HepG2 (cell line): ENCODE measurements around the gene ACSS2. TPM values are rescaled to one million over a fixed set of nuclear protein-coding genes. Genes with fewer than 3 reads are reported as not detected.

Experiments used
- ASH2L ChIP-seq: fragments of 300-600, 200-600 bp; sonication (generic); IDR thresholded peaks from 2 replicates; pipeline ENCODE4 v1.7.0; 2017; ENCODE audit warnings: low read depth, mild to moderate bottlenecking, moderate library complexity, mixed read lengths, low read length; ENCODE audit not compliant: insufficient read length
- CEBPB ChIP-seq: IDR thresholded peaks from 2 replicates; pipeline ENCODE4 v1.6.1; 2011; ENCODE audit warnings: low read depth, low read length, improper control_type of control experiment, borderline replicate concordance
- CENPT ChIP-seq: sonication (generic); formaldehyde crosslinking; IDR thresholded peaks from 2 replicates; pipeline ENCODE4 v1.8.0; 2022; ENCODE audit warnings: low read depth, mild to moderate bottlenecking, moderate library complexity, missing genetic modification reagents
- HNRNPUL1 ChIP-seq: fragments of 200-400 bp; formaldehyde crosslinking; IDR thresholded peaks from 2 replicates; pipeline ENCODE4 v1.6.1; 2017; ENCODE audit warnings: low read depth, mild to moderate bottlenecking, low read length, moderate library complexity
- KDM5A ChIP-seq: fragments of 200-600 bp; sonication (generic); IDR thresholded peaks from 2 replicates; pipeline ENCODE4 v1.7.0; 2018; ENCODE audit warnings: antibody characterized with exemption, mild to moderate bottlenecking, low read length, borderline replicate concordance
- MXD4 ChIP-seq: IDR thresholded peaks from 2 replicates; pipeline ENCODE4 v1.6.1; 2016; ENCODE audit warnings: mild to moderate bottlenecking, missing biosample characterization, missing genetic modification reagents
- PRDM10 ChIP-seq: sonication (generic); formaldehyde crosslinking; IDR thresholded peaks from 2 replicates; pipeline ENCODE4 v1.4.0; 2020; ENCODE audit warnings: low read depth, missing genetic modification reagents
- SALL1 ChIP-seq: sonication (generic); formaldehyde crosslinking; IDR thresholded peaks from 2 replicates; pipeline ENCODE4 v1.8.0; 2022; ENCODE audit warnings: mild to moderate bottlenecking, missing genetic modification reagents
- SIX4 ChIP-seq: sonication (generic); formaldehyde crosslinking; IDR thresholded peaks from 2 replicates; pipeline ENCODE4 v1.4.0; 2020; ENCODE audit warnings: missing genetic modification reagents
- STAT5B ChIP-seq: sonication (generic); formaldehyde crosslinking; IDR thresholded peaks from 2 replicates; pipeline ENCODE4 v1.4.0; 2020; ENCODE audit warnings: missing genetic modification reagents
- ZBTB7B ChIP-seq: sonication (generic); formaldehyde crosslinking; IDR thresholded peaks from 2 replicates; pipeline ENCODE4 v1.4.0; 2020; ENCODE audit warnings: missing genetic modification reagents
- ZNF407 ChIP-seq: sonication (generic); formaldehyde crosslinking; IDR thresholded peaks from one replicate; pipeline ENCODE4 v1.5.1; 2020; ENCODE audit warnings: mild to moderate bottlenecking, missing genetic modification reagents; ENCODE audit errors: not compliant biosample characterization
- ZNF644 ChIP-seq: IDR thresholded peaks from 2 replicates; pipeline ENCODE4 v1.6.1; 2016; ENCODE audit warnings: low read depth
- ZNF776 ChIP-seq: sonication (generic); formaldehyde crosslinking; IDR thresholded peaks from 2 replicates; pipeline ENCODE4 v1.4.0; 2020; ENCODE audit warnings: mild to moderate bottlenecking, missing genetic modification reagents
- ZNF777 ChIP-seq: sonication (generic); formaldehyde crosslinking; IDR thresholded peaks from 2 replicates; pipeline ENCODE4 v1.4.0; 2020; ENCODE audit warnings: missing genetic modification reagents
- polyA plus RNA-seq, 8 experiments: library from polyadenylated mRNA; depleted of rRNA in 3 of 8; stranded (reverse) in 7 of 8; unstranded in 1 of 8; fragments of >200 nt; fragmentation: Illumina TruSeq in 4 of 8; extraction: Trizol in 4 of 8; gene quantifications; 2 replicates each; pipeline versions ENCODE4 v1.2.1 to v1.2.3, GENCODE V29; 2011 to 2016; ENCODE audit warnings: low read depth in 4 of 8, missing spikeins in 1 of 8, mixed read lengths in 1 of 8; ENCODE audit not compliant: insufficient read depth in 1 of 8
- total RNA-seq, 5 experiments: library from RNA; depleted of rRNA; stranded (reverse); fragments of >200 nt; fragmentation: Illumina TruSeq; extraction: Trizol; gene quantifications; 2 replicates each; pipeline ENCODE4 v1.2.3, GENCODE V29; 2016; ENCODE audit warnings: low read depth in 1 of 5
- TF ChIP-seq, protein P1 (sequence below): sonication (generic); formaldehyde crosslinking; IDR thresholded peaks from 2 replicates; pipeline ENCODE4 v1.4.0; 2020; ENCODE audit warnings: missing genetic modification reagents, mild to moderate bottlenecking, borderline replicate concordance

Gene ACSS2
- total and polyA plus RNA-seq, 2 of the 13 experiments (the other 11 are each of a cell fraction or from before 2014, with no cell fraction given) = 72.8 to 89.7 TPM

DNA sequence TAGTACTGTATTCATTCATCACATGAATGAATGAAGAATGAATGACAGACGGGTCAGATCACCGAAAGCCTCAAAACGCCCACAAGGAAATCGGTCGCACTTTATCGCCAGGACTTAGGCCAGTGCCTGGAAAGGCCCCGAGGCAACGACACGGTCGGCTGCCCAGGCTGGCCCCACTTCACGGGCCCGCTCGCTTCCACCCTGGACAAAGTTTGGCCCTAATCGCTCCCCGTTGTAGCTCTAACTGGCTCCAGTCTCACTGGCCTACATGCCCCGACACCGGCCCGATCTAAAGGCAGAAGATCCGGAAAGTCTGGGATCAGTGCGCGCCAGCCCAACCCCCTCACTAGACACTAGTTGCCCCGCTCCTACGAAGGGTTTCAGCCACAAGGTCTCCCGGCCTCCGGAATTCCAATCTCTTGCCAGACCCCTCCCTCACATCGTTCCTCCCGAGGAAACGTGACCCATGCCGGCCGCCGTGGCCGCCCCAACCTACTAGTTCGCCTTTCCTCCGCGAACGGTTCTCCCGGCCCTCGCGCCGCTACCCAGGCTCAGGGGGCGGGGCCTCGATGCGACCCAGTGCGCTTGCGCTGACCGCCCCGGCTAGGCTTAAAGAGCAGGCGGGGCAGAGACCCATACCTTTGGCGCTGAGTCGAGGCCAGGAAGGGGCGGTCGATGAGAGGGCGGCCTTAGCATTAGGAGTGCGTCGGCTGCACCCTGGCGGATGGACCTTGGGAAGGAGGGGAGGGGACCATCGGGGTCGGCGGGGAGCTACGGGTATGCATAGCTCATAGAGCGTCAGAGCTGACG, 79.0 kb downstream of the ACSS2 start, which contains the start of the genes GSS and MYH7B (continued):
- TF ChIP-seq SALL1 (CRISPR knock-in tag) (peak; percentile 98), ZNF776 (CRISPR knock-in tag) (peak; percentile 40; the same call in 1 of the 2 replicates), STAT5B (CRISPR knock-in tag) (no peak), CENPT (peak; percentile 62; the same call in 1 of the 2 replicates), ZNF644 (CRISPR knock-in tag) (peak; percentile 85), HNRNPUL1 (no peak), ZNF777 (CRISPR knock-in tag) (peak; percentile 84), SIX4 (peak; percentile 65; the same call in 1 of the 2 replicates), MXD4 (CRISPR knock-in tag) (peak; percentile 95), ZBTB7B (peak; percentile 90), PRDM10 (peak; percentile 82), ZNF407 (CRISPR knock-in tag) (peak; percentile 99), KDM5A (peak; percentile 94), CEBPB (no peak), ASH2L (peak; percentile 99)
- TF ChIP-seq, protein P1, sequence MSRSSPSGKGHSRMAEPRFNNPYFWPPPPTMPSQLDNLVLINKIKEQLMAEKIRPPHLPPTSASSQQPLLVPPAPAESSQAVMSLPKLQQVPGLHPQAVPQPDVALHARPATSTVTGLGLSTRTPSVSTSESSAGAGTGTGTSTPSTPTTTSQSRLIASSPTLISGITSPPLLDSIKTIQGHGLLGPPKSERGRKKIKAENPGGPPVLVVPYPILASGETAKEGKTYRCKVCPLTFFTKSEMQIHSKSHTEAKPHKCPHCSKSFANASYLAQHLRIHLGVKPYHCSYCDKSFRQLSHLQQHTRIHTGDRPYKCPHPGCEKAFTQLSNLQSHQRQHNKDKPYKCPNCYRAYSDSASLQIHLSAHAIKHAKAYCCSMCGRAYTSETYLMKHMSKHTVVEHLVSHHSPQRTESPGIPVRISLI = peak; percentile 78; the same call in 1 of the 2 replicates
